GM12874 (cell line): ENCODE measurements around the gene FAM3A.

Experiments used
- CTCF ChIP-seq: IDR thresholded peaks from 2 replicates; pipeline ENCODE4 v1.5.1; 2011; ENCODE audit warnings: low read depth, mild to moderate bottlenecking, control low read depth, low read length, moderate library complexity; ENCODE audit not compliant: insufficient read depth

FAM3A gene

GRCh38 chrX:154460326-154460725, 55.7 kb downstream of the FAM3A start:
- no peak for TF ChIP-seq CTCF

GRCh38 chrX:154459832-154460231, 56.2 kb downstream of the FAM3A start:
- no peak for TF ChIP-seq CTCF

DNA sequence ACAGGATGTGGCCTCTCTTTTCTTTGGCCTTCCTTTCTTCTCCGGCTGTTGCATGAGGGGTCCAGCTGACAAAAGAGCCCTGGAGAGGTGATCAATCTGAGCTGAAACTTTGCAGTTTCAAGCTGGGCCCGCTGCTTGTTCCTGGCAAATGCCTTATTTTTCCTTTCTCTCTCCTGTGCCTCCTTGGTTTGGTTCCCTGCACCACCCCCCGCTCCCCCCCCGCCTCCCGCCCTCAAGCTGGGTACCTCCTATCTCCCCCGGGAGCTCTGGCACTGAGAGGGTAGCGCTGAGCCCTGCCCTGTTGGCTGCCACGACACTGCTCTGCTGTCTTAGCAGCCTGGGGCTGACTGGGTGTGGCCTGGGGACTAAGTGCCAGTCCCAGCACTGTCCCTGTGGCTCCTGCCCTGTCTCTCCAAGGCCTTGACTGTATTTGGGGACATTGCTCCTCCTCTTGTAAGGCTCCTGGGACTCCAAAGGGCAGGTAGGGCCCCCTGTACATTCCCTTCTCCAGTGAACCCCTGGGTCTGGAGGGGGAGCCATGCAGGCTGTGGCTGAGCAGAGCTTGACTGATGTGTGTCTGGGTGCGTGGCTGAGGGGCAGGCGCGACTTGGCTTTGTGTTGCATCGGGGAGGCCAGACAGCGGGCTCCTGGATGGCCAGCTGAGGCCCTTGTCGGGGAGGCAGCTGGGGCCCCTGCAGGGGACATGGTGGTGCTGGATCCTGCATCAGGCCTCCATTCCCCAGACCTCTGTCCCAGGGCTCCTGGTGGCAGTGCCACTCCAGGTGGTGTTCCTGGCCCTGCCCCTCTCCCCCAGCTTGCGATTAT, 56.9 kb downstream of the FAM3A start:
- no peak for TF ChIP-seq CTCF

- no peak for TF ChIP-seq CTCF
Observed at GRCh38 chrX:154458116-154458953, 57.7 kb downstream of the FAM3A start, which contains the start of gene PLXNA3. PLXNA3 (plus strand) TSS chrX:154458281; CDS start chrX:154460184, 1,903 bp downstream.

GRCh38 chrX:154457491-154458115, 58.4 kb downstream of the FAM3A start:
- no peak for TF ChIP-seq CTCF
